CD4-positive, alpha-beta T cell treated with Interferon gamma for 1 hour (primary cell): Measurements from ENCODE around the gene SREBF1.
A peak's percentile ranks its signal among the peaks of the same experiment; 100 is the strongest.

Source experiments
- DNase-seq: peaks from one replicate; pipeline ENCODE4 v3.0.0-alpha.2; 2020

The SREBF1 gene

DNA sequence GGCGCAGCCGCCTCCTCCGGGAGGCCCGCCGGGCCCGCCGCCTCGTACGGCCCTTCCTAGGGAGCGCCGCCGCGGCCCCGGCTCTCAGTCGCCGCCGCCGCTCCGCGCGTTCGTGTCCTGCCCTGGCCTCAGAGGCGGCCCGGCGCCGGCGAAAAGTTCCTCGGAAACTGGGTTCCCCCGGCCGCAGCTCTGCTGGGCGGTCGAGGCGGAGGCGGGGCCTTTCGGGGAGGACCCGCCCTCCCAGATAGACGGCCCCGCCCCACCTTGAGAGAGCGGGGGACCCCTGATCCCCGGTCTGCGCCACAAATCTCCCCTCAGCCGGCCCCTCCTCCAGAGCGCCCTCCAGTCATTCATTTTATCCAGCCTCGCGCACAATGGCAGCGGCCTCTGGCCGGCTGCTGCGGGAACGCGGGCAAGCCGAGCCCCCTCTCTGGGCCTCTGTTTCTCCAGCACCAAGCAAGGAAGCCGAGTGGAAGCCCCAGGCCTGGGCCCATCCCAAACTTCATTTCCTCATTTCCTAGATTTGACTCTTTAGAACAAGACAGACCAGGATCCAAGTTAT is at the start of gene SREBF1:
TSS of gene SREBF1 (minus strand) at position 169 of the 562 bp plus-strand sequence. CDS start 169 bp downstream, outside the sequence.
- DNase-seq, result peak; percentile 78

DNA sequence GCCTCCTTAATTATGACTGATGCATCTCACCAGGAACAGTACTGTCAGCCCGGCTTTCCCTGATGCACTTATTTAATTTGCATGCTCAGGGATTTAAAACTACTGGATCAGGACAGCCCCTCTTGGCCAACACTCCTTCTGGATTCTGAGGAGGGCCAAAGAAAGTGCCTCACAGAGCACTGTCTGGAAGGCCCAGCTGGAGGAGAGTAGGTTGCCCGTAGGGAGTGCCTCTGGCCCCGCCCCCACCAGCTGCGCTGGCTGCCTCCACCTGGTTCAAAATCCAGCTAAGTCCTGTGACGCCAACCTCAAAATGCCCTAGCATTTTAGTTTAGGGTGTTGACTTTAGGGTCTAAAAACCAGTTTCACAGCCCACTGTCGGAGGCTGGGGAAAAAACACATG is 49.4 kb upstream of the SREBF1 start:
- no peak for DNase-seq

DNA sequence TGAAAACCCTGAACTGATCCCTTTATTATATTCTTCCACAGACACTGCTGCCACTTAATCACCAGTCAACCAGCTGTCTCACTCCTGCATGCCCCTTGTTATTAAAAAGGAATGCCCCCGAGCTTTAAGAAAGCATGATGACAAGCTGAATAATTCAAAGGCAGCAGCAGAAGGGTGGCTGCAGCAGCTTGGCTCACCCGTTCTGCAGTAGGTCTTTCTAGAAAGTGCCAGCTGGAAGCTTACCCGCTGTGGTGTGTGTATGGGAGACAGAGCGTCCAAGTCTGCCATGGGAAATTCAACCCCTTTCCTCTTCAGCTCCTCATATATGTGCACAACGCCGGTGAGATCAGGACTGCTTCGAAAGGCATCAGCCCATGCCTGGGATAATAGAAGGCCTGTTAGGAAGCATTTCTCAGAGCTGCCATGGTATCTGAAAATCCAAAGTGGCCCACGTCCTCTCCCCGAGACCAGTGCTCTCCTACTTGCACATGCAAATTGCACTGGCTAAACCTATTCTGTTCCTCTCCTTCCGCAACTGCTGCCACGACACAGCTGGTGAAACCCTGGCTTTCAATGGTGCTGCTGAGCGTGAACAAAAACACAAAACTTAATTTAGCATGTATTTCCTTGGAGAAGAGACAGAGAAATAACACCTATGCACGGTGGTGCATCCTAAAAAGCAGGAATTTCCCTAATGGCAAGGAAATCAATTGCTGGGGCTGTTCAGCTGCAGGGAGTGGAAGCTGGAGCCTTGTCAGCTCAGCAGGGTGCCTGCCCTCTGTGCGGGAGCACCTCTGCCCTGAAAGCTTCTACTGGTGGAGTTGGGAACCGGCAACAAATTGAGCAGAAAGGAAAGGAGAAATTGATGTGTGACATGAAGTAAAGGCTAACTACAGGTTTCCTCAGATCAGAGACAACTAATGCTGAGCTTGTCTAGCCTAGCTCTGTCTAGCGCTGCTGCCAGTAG is 47.9 kb upstream of the SREBF1 start:
- DNase-seq, result no peak

DNA sequence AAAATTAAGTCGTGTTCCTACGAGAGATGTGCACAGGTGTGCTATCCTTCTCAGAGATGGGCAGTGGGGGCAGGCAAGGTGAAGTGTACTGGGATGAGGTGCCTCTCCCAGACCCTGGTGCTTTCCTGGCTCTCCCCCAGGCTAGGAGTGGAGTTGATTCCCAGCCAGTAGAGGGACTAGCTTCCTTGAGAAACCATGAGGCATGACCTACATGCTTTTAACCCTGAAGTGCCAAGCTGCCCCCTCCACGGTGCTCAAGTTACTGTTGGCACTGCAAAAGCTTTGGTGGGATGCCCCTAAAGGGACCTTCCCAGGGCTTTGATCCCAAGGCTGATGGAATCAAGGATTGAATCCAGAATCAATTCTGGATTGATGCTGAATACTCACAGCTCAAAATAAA is 47.0 kb upstream of the SREBF1 start:
- no peak for DNase-seq

DNA sequence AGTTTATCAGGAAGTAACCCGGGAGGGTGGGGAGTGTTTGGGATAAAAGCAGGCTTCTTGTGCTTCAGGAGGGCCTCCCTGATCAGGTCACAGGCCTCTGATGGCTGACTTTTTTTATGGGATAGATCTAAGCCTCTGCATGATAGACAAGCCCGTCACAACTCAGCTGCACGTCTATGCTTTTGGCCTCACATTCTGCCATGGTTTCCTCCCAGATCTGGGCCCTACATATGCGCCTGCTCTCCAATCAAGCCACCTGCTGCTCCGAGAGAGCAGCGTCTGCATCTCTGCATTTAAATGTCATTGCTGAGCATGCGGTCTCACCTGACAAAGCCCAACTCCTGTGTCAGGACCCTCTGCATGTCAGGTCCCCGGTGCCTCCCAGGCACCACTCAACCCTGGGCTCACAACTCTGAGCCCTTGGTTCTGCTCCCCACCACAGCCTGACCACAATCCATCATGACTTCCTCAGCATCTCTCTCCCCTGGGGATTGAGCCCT is 45.3 kb upstream of the SREBF1 start:
- DNase-seq, result no peak

DNA sequence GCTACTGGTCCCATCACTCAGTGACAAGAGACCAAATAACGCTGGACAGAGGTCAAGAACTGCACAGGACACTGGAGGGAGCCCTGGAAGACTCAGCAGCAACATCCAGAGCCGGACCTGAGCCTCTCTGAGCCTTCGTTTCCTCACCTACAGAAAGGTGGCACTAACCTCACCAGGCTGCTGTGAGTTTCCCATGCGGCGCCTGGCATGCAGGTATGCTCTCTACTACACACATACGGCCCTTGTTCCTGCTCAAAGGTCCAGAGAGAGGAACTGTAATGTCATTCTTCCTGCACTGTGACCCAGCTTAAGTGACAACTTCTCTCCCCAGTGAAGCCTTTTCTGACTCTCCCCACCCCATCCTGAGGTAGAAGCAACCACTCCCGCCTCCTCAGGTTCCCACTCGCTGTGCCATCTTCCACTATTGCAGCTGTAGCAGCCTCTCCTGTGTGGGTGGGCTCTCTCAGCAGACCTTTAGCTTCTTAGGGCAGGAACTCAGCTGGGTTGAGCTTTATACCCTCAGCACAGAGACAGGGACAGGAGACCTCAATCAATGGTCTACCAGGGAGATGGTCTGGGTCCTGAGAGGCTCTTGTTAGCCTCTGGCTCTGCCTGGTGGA is 43.9 kb upstream of the SREBF1 start:
- no peak for DNase-seq

DNA sequence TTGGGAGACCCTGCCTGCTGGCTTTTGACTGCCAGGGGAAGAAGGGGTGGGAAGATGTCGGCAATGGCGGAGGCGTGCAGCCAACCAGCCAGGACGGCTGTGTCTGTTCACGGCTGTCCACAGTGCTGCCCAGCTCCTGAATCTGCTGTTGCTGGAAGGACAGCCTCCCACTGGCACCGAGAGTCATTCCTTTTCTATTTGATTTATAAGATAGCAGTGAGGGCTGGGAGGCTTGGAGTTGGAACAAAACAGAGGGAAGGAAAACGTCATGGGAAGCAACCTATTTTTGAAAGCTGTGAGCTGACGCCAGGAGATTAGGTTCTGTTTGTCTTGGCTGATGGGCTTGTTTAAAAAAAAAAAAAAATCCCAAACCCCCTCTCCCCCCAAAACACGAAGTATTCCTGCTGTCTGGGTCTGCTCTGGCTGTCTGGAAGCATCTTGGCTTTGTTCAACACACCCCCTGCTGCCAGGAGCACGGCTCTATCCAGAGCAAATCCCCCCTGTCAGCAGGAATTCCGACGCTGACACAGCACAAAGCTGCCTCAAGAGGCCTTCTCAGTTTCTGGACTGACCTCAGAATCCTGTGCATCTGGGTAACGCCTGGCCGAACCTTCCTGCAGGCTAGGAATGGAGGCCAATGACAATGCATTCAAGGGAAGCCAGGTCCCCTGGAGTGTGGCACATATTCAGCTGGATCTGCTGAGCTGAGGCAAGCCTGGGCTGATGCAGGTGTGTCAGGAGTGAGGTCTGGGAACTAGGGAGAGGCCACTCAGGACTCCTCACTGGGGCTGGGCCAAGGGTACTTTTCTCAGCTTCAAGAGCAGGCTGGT is 41.0 kb upstream of the SREBF1 start:
- no peak for DNase-seq

DNA sequence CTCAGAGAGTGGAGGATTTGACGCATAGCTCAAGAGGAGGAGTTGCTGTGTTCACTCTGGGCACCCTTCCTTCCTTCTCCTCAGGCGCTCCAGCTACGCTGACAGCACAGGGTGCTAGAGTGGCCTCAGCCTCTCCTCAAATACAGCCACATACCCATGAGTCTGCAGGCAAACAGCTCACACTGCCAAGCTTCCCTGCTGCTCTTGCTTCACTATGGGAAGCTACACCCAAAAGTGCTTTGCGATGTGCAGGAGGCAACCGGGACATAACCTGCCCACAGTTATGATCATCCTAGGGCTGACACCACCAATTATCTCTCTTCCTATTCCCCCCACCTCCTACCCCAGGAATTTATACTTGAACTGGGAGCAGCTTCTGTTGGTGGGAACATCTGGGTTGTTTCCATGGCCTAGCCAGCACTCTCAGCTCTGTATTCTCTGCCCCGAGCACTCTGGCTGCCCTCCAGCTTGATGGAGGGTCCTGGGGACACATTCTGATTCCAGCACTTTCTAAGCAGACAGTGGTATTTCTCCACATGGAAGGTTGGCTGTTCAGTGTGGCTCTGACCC is 40.3 kb upstream of the SREBF1 start:
- no peak for DNase-seq

DNA sequence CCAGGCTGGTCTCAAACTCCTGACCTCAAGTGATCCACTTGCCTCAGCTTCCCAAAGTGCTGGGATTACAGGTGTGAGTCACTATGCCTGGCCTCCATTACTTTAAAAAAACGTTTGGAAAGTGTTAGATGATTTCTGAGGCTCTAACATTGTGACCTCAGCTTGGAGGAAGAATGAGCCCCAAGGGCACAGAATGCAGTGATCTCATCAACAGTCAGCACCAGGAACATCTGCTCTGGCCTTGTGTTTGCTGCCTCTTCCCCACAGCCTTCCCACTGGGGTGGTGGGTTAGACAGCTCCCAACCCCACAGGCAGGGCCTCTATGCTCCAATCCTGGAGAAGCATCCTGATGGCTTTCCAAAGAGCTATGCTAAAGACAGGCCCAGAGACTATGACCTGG is 37.7 kb upstream of the SREBF1 start:
- no peak for DNase-seq

DNA sequence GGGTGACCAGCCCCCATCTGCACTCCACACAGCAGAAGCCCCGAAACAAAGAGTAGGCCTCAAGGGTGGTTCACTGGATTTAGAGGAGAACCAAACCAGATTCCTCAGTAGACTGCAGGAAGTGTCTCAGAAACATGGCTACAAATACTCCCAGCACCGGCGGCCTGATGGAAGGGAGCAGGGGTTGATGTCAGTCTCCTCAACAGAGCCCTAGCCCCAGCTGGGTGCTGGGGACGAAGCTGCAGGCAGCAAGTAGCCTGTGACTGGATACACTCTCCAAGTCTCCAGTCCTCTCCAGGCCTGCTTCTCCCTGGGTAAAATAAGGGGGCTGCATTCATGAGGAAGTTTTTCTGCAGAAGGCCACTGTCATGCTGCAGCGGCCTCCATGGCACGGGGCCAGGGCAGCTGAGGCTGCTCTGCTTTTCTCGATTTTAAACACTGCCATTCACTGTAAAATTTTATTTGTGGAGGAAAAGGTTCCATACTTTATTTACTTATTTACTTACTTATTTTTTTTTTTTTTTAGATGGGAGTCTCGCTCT is 36.7 kb upstream of the SREBF1 start:
- DNase-seq, result no peak

DNA sequence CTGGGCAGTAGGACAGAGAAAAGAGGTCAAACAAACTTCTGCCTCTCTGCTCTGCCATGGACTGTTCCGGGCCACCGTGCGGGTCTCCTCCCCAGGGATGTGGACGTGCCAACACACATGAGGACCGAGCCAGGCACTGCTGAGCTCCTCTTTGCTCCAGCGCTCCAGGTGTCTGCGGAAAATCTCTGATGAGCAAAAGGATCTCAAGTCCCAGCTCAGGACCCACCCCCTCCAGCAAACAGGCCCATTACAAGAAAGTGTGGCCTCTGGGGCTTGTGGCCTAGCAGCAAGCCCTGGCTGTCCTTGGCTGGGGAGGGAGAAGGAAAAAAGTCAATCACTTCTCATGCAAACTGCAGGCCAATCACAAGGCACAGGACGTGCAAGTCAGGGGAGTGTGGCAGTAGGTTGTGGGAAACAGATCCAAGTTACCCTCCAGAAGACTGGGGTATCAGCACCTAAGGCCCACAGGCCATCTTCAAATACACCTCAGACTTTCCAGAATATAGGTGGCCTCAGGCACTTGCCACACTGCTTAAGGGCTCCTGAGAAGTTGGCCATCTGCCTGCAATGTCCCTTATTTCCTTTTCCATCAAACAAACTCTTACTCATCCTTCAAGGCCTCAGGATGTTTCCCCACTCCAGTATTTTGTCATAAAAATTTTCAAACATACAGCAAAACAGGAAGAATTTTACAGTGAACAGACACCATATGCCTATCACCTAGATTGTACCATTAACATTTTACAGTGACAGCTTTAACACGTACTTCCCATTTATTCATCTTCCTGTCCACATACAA is 36.0 kb upstream of the SREBF1 start:
- DNase-seq, result no peak

DNA sequence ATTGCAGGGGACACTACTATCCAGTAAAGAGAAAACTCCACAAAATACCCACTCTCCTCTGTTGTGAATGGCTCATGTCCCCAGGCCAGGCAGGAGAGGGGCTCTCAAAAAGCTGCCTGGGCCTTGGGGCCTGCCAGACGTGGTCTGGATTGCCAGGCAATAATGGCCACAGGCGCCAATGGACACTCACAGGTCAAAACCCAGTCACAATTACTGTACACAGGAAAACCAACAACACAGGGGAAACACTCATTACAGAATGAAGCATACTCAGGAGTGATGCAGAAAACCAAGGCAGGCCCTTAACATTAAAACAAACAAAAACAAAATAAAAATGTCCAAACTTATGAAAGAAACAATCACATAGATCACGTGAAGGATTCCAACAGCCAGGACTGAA is 35.1 kb upstream of the SREBF1 start:
- no peak for DNase-seq

DNA sequence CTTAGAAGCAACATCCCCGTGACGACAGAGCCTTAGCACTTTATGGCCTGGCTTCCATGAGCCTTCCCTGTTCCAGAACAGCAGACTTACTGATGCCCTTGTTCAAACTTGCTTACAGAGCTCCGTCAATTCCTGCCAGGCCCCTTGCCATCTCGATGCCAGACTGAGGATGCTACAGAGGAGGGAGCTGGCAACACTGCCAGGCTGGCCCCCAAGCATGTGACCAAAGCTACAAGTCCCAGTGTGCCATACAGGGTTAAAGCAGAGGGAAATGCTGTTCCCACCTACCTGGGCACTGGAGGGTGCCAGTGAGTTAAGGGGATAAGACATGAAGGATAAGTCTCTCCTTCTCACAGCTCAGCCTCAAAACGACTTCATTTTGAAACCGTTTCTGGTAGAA is 33.5 kb upstream of the SREBF1 start:
- no peak for DNase-seq

DNA sequence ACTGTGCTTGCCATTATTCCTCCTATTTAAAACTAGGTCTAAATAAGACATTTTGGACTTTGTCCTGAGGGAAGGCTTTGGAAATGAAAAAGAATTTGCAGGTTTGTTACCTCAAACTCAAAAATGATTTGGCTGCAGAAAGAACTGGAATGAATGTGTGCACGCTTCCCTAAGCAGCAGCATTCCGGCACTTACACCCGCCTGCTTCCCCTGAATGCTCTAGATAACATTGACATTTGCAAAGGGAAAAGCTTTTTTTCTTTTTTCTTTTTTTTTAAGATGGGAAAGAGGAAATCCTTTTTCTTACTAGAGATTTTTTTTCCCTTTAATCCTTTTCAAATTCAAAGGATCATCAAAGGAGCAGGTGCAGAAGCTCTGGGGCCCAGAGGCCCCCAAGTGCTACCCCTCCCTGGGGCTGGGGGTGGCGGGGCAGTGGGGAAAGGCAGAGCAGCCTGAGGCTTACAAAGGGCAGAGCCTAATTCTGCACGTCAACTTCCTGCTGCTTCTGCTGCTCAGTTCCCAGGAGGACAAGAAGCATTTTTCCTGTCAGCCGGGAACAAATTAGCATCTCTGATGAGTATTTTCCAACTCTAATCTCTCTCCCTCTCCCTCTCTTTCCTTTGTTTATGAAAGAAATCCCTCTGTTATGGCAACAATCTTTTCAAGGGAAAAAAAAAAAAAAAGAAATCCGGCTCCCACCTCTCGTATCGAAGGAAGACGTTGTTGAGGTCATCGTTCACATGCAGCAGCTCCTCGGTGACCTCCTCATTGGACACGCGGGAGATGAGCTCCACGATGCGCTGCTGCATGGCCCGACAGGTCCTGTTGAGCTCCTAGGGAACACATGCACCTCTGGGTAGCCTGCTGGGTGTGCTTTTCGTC is 32.1 kb upstream of the SREBF1 start:
- no peak for DNase-seq

DNA sequence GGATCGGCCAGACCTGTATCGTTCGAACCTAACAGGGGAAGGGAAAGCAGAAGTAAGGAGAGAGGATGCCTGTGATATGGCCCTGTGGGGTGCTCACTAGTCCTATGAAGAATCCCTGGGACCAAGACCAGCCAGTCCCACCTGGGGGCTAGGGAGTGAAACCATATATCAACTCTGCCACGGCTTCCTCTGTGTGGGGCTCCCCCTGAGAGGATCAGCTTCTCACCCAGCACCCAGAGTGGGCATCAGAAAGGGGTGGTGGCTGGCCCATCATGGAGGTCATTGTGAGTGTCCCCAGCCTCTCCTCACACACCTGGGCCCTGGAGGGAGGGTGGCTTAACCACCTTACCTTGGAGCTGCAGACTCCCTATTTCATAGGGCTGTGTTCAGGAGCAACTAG is 30.1 kb upstream of the SREBF1 start:
- DNase-seq, result no peak

DNA sequence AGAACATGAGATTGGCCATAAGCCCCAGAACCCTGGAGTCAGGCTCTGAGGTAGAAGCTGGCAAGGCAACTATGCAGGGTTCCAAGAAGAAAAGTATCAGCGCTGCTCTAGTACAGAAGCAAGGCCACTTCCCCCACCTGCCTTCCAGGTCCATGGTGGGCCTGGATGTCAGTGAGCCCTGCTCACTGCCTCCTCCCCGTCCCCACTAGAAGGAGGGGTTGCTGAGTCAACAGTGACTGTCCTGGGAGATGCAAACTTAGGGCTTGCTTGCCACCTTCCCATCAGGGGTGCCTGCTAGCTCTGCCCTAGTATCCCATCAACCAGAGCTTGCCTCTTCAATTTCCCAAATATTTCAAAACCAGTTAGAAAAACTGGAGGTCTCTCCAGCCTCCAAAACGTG is 29.6 kb upstream of the SREBF1 start:
- DNase-seq, result no peak

DNA sequence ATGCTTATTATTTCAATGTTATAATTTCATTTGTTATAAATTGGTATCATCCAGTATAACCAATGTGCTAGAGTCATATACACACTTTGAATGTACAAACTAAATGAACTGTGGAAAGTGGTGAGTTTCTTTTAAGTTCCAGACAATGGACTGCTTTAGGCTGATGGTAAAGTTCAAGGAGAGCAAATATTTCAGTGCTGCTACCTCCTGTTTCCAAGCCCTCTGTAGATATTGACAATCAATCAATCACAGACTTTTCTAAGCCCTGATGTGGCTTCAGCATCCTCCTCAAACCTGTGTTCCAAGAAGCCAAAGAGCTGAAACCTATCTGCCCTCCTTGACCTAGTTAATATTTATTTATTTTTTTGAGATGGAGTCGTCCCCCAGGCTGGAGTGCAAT is 28.2 kb upstream of the SREBF1 start:
- no peak for DNase-seq

DNA sequence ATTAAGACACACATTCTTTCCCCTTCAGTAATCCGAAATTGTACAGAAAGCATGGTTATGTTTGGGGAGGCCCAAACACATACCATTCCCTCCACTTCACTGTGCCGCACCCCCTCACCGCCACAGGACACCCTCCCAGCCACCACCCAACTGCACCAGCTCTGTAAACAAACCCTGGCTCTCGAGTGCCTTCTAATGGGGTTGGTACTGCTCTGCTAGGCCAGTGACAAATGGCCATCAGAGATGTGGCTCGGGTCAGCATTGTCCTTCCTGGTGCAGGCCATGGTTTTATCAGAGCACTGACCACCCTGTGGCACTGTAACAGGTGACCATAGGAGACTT is 24.0 kb upstream of the SREBF1 start:
- DNase-seq, result no peak

DNA sequence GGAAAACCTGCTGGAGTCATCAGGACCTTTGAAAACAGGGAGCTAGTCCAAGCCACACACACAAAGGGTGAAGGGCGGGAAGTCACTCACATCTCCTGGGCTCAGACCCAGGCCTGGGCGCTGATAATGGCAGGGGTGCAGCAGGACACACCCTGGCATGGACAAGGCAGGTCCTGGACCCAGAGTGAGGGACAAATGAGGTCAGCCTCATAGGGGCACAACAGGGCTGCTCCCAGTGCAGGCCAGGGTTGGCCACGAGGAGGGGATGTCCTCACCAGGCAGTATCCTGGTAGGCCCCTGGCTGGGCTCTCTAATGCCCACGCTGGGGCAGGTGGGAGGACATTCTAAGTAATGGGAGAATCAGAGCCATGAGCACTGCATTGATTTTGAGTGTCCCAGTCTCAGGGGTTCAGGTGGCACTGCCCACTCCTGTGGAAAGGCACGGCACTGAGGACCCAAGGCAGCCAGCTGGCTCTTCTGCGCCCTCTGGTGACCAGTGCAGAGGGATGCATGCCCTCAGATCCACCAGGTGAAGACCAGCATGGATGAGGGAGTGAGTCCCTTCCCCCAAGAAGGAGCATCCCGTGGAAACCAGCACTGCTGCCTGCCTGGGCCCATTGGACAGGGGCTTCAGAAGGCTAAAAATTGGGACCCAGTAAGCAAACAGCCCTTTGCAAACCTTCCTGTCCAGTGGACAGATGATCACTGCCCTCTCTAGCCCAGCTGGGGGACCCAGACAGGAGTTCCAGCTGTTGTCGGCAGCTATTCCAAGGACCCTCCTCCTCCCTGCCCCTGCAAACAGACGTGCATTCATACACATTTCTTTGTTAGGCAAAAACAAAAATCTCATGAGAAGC is 23.4 kb upstream of the SREBF1 start:
- peak; percentile 69 for DNase-seq
